Measurements from ENCODE around the gene NEUROG1.
"Not testable (repeated sequence)": the region's sequence is repeated elsewhere in the genome, so short reads cannot be mapped to it uniquely, and the experiment has no call there.

Gene NEUROG1

GRCh38 chr5:135537271-135537670 is 1.5 kb upstream of the NEUROG1 start:
- no peak for DNase-seq (ENCODE audit: low read depth in 2 of 2)

DNA sequence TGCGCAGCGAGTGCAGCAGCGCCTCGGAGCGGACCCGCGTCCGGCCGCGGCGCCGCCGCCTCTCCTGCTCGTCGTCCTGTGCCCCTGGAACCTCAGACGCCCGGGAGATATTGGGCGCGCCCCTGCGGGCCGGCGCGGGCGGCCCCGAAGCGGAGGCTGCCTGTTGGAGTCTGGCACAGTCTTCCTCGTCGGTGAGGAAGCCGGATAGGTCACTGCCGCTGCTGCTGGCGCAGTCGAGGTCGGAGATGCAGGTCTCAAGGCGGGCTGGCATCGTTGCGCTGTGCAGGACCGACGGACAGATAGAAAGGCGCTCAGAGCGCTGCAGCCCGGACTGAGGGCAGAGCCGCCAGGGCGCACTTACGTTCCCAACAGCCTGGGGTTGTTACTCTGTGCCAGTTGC is 344 bp downstream of the NEUROG1 start:
- DNase-seq (ENCODE audit: low read depth in 2 of 2) = no peak

DNA sequence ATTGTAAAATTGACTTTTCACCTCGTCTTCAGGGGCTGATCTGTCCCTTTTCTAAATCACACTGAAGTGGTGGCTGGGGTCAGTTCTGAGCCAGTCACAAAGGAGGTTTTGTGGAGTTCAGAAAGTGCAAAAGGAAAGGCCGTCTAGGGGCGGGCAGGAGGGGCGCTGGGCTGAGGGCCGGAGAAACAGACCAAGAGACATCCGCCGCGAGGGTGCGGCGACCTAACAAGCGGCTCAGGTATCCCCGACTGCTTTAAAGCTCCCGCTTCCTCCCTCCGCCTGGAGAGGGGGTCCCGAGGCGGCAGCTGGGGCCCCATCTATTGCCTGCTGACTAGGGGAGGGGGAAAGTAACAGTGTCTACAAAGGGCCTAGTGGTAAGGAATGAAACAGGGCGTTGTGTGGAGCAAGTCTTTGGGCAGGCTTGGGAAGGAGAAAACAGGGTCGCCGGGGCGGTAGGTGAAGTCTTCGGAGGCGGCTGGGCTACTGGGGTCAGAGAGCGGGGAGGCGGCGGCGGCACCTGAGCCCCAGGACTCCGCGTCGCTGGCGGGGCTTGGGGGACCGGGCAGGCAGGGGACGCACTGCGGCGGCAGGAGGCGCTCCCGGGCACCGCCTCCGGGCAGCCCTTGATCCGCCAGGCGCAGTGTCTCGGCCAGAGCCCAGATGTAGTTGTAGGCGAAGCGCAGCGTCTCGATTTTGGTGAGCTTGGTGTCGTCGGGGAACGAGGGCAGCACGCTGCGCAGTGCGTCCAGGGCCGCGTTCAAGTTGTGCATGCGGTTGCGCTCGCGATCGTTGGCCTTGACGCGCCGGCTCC is 950 bp downstream of the NEUROG1 start:
- no peak for DNase-seq (ENCODE audit: low read depth in 2 of 2)

DNA sequence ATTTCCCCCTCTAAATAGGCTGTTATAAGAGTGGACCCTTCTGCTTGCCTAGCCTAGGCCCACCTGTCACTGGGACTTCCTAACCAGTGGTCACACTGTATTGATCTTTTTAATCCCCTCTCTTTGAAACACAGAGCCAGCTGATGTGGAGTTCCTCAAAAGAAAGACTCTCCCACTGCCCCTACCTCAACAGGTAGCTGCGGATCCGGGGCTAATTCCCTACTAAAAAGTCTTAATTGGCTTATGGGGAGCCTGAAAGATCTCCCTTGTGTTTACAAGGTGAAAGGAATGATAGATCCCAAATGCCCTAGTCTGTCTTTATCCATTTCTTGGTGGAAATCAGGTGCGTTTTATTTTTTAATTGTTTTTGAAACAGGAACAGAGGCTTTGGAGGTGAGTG is 2.0 kb downstream of the NEUROG1 start:
- no peak for DNase-seq (ENCODE audit: low read depth in 2 of 2)

DNA sequence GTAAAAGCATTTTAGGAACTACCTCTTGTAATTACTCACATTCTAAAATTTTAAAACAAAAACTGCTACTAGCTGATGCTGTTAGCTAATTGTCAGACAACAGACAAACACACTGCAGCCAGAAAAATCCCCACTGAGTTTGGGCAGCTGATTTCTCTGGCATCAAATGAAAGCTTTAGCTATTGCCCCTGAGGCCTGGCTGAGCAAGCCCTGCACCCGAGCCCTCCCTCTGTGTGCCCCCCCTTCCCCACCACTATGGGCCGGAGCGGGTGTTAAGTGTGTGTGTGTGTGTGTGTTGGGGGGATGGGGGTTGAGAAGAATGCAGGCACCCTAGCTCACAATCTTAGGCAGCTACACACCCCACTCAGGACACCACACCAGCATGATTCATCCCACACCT is 2.4 kb downstream of the NEUROG1 start:
- no peak for DNase-seq (ENCODE audit: low read depth in 2 of 2)

DNA sequence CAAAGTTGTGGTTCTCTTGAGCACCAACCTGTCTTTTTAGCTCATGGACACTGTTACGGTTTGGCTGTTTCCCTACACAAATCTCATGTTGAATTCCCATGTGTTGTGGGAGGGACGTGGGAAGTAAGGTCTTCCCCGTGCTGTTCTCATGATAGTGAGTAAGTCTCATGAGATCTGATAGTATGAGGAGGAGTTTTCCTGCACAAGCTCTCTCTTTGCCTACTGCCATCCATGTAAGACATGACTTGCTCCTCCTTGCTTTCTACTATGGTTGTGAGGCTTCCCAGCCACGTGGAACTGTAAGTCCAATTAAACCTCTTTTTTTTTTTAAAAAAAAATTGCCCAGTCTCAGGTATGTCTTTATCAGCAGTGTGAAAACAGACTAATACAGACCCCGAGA is 6.2 kb downstream of the NEUROG1 start:
- not testable (repeated sequence) for DNase-seq (ENCODE audit: low read depth in 2 of 2)

- no peak for DNase-seq (ENCODE audit: low read depth in 2 of 2)
Observed at GRCh38 chr5:135526924-135527323, 8.8 kb downstream of the NEUROG1 start.

- no peak for DNase-seq (ENCODE audit: low read depth in 2 of 2)
Observed at GRCh38 chr5:135521964-135522363, 13.8 kb downstream of the NEUROG1 start.

DNA sequence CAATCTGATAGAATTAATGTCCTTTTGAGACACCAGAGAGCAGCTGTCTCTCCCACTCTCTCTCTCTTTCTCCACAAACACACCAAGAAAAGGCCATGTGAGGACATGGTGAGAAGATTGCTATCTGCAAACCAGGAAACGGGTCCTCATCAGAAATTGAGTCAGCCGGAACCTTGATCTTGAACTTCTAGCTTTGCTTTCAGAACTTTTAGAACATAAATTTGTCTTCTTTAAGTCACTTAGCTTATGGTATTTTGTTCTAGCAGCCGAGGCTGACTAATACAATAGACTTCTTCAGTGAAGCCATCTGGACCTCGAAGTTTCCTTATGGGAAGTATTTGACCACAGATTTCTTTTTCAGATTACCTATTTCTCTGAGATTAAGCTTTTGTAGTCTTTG is 18.1 kb downstream of the NEUROG1 start:
- DNase-seq (ENCODE audit: low read depth in 2 of 2) = no peak

GRCh38 chr5:135514116-135514515 is 21.6 kb downstream of the NEUROG1 start:
- no peak for DNase-seq (ENCODE audit: low read depth in 2 of 2)

- DNase-seq (ENCODE audit: low read depth in 2 of 2) = no peak
Observed at GRCh38 chr5:135511761-135512575, 23.8 kb downstream of the NEUROG1 start.

- no peak for DNase-seq (ENCODE audit: low read depth in 2 of 2)
Observed at GRCh38 chr5:135509995-135510394, 25.8 kb downstream of the NEUROG1 start.

- DNase-seq (ENCODE audit: low read depth in 2 of 2) = no peak
Observed at GRCh38 chr5:135508496-135509005, 27.2 kb downstream of the NEUROG1 start.

GRCh38 chr5:135505973-135506372 is 29.8 kb downstream of the NEUROG1 start:
- DNase-seq (ENCODE audit: low read depth in 2 of 2) = no peak

DNA sequence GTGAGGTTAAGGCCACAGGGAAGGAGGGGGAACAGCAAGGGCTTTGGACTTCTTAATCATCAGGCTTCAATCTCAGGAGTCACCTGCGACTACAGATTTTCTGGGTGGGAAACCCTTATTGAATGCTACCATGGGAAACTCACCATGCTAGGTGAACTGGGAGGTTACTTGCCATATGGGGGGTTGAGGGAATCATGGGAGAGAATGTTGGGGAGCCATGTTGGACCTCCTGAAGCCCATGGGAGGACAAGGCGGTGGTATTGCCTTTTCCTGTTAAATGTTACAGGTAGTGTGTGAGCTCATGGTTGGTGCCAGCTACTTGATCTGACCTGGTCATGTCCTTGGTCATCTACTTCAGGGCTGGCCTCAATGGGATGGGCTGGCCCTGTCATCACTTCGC is 31.4 kb downstream of the NEUROG1 start:
- no peak for DNase-seq (ENCODE audit: low read depth in 2 of 2)

DNA sequence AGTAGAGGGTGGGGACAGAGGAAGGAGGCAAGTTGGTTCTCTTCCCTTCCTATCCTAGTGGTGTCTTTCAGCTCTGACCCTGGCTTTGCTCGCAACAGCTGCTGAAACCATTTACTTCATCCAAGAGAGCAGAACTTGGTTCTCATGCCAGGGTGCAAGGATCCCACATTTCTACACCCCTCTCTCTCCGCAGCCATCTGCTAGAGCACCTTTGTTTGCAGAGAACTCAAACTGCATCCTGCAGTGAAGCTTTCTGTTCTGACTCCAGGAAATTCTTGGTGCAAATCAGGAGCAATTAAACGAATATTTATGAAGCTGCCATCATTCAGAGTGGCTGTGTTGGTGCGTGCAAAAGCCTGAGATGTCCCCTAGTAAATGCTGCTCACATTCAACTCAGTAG is 31.9 kb downstream of the NEUROG1 start:
- no peak for DNase-seq (ENCODE audit: low read depth in 2 of 2)

- no peak for DNase-seq (ENCODE audit: low read depth in 2 of 2)
Observed at GRCh38 chr5:135502836-135503520, 32.8 kb downstream of the NEUROG1 start.

DNA sequence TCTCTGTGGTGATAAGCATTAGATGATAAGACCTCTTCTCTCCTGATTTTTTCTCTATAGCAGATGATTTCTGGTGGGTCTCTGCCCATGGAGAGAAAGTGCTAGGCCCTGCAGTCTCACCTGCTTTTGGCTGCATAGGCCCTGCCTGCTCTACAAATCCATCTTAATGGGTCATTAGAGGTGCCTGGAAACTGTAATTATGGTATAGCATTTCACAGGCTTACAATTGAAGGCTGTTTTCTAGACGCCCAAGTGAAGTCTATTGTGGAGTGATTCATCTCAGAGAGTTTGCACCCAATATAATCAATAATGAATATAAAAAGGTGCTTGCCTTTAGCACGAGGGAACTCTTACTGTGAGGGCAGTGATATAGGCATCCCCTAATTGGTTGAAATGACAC is 33.8 kb downstream of the NEUROG1 start:
- no peak for DNase-seq (ENCODE audit: low read depth in 2 of 2)

- DNase-seq (ENCODE audit: low read depth in 2 of 2) = no peak
Observed at GRCh38 chr5:135498637-135498995, 37.1 kb downstream of the NEUROG1 start.

GRCh38 chr5:135497971-135498636 is 37.7 kb downstream of the NEUROG1 start:
- DNase-seq (ENCODE audit: low read depth in 2 of 2) = no peak

DNA sequence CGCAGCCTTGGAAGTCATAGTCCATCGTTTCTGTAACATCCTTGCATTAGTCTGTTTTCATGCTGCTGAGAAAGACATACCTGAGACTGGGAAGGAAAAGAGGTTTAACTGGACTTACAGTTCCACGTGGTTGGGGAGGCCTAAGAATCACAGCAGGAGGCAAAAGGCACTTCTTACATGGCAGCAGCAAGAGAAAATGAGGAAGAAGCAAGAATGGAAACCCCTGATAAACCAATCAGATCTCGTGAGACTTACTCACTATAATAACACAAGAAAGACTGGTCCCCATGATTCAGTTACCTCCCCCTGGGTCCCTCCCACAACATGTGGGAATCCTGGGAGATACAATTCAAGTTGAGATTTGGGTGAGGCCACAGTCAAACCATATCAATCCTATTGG is 40.2 kb downstream of the NEUROG1 start:
- not testable (repeated sequence) for DNase-seq (ENCODE audit: low read depth in 2 of 2)

- no peak for DNase-seq (ENCODE audit: low read depth in 2 of 2)
Observed at GRCh38 chr5:135494196-135494595, 41.6 kb downstream of the NEUROG1 start.

All from stimulated activated CD8-positive, alpha-beta memory T cell treated with anti-CD3 and anti-CD28 coated beads, Interleukin-2, amount 100 ng/mL, for 1 hour (primary cell).